HCT116 (cell line): Measurements from ENCODE around the gene SNCAIP. TPM values are rescaled to one million over a fixed set of nuclear protein-coding genes. Genes with fewer than 3 reads are reported as not detected.

Experiments used
- ATAC-seq: fragments of 200-7000 bp; cut with Tn5 transposase; 2 replicates; pipeline ENCODE4 v1.9.1; 2020; ENCODE audit warnings: mild to moderate bottlenecking, moderate library complexity
- BruUV-seq: library from RNA; stranded (reverse); fragments of 400-500 nt; replicated peaks from 2 replicates; lab custom pipeline; 2021; lab: Mats Ljungman, UMichigan
- CTCF ChIA-PET: fragments of 300-600 bp; sonication (Branson Sonifier 250); formaldehyde crosslinking; loops from one replicate; lab custom pipeline; 2021; ENCODE audit warnings: antibody characterized with exemption; lab: Charles Lee
- POLR2A ChIA-PET: fragments of 300-600, 350-600 bp; sonication (Branson Sonifier 250); formaldehyde crosslinking; loops from one replicate; lab custom pipeline; 2021; ENCODE audit warnings: antibody characterized with exemption; lab: Charles Lee
- RAD21 ChIA-PET, 2 experiments: fragments of 300-600 bp; sonication (Branson Sonifier 250); formaldehyde crosslinking; loops; one replicate each; lab custom pipeline; 2023; ENCODE audit warnings: low total read pairs in 2 of 2; ENCODE audit not compliant: uncharacterized antibody in 2 of 2, unreplicated experiment in 2 of 2, low non-redundant PET in 1 of 2; lab: Charles Lee
- DNase-seq: peaks from one replicate; pipeline ENCODE4 v3.0.0-alpha.2; 2010; ENCODE audit warnings: low read depth, low spot score
- H2AFZ ChIP-seq: fragments of 200-600 bp; shearing (Covaris generic), sonication (generic); 2 replicates; pipeline ENCODE4 v1.6.1; 2017; ENCODE audit warnings: low read depth, mixed run types, mixed read lengths, antibody characterized with exemption, low read length; ENCODE audit not compliant: poor library complexity, severe bottlenecking
- H3K27ac ChIP-seq: 2 replicates; pipeline ENCODE4 v1.5.1; 2012; ENCODE audit warnings: low read depth, low read length
- H3K27me3 ChIP-seq: fragments of 200-600 bp; sonication (generic); 2 replicates; pipeline ENCODE4 v1.6.1; 2016; ENCODE audit warnings: mixed run types, low read length, mixed read lengths; ENCODE audit not compliant: insufficient read depth
- H3K36me3 ChIP-seq, 2 experiments: fragments of 200-500 bp in 1 of 2; fragments of 200-600 bp in 1 of 2; sonication (Bioruptor generic) in 1 of 2; sonication (generic) in 1 of 2; 2 replicates each; pipeline versions ENCODE4 v1.5.1 to v1.6.1; 2014 to 2016; ENCODE audit warnings: low read length in 2 of 2, inconsistent platforms in 1 of 2, mixed read lengths in 1 of 2, mixed run types in 1 of 2; ENCODE audit not compliant: insufficient read depth in 2 of 2, control insufficient read depth in 1 of 2
- H3K4me1 ChIP-seq, 2 experiments: fragments of 200-600 bp in 1 of 2; sonication (generic) in 1 of 2; 2 replicates each; pipeline versions ENCODE4 v1.5.1 to v1.6.1; 2012 to 2017; ENCODE audit warnings: low read length in 2 of 2, inconsistent platforms in 1 of 2, mild to moderate bottlenecking in 1 of 2, mixed read lengths in 1 of 2, mixed run types in 1 of 2, moderate library complexity in 1 of 2; ENCODE audit not compliant: insufficient read depth in 2 of 2, control insufficient read depth in 1 of 2
- H3K4me2 ChIP-seq: fragments of 200-600 bp; sonication (generic); 2 replicates; pipeline ENCODE4 v1.6.1; 2017; ENCODE audit warnings: mixed run types, low read length, mixed read lengths
- H3K4me3 ChIP-seq, 2 experiments: fragments of 200-600 bp in 1 of 2; sonication (generic) in 1 of 2; replicated peaks in 1 of 2; 2 replicates each; pipeline ENCODE4 v1.5.1; 2011 to 2016; ENCODE audit warnings: low read length in 2 of 2, control low read depth in 1 of 2, low read depth in 1 of 2, mild to moderate bottlenecking in 1 of 2, mixed read lengths in 1 of 2, mixed run types in 1 of 2
- H3K79me2 ChIP-seq: fragments of 200-600 bp; sonication (generic); 2 replicates; pipeline ENCODE4 v1.6.1; 2017; ENCODE audit warnings: mild to moderate bottlenecking, mixed run types, low read length, moderate library complexity, mixed read lengths; ENCODE audit not compliant: insufficient read depth
- H3K9ac ChIP-seq: fragments of 200-600 bp; sonication (generic); 2 replicates; pipeline ENCODE4 v1.6.1; 2016; ENCODE audit warnings: low read length, mixed read lengths
- H3K9me2 ChIP-seq: fragments of 200-600 bp; sonication (generic), shearing (Covaris generic); 2 replicates; pipeline ENCODE4 v1.6.1; 2017; ENCODE audit warnings: mixed run types, mild to moderate bottlenecking, moderate library complexity; ENCODE audit not compliant: insufficient read depth
- H3K9me3 ChIP-seq, 2 experiments: fragments of 200-500 bp in 1 of 2; fragments of 200-600 bp in 1 of 2; sonication (Bioruptor generic) in 1 of 2; sonication (generic) in 1 of 2; 2 replicates each; pipeline ENCODE4 v1.6.1; 2014 to 2017; ENCODE audit warnings: low read length in 2 of 2, mixed read lengths in 2 of 2, inconsistent platforms in 1 of 2, low read depth in 1 of 2, mild to moderate bottlenecking in 1 of 2, mixed run types in 1 of 2, moderate library complexity in 1 of 2; ENCODE audit not compliant: control insufficient read depth in 1 of 2, insufficient read depth in 1 of 2
- H4K20me1 ChIP-seq: fragments of 200-600 bp; sonication (generic), shearing (Covaris generic); 2 replicates; pipeline ENCODE4 v1.6.1; 2017; ENCODE audit warnings: mixed run types, mild to moderate bottlenecking, moderate library complexity; ENCODE audit not compliant: insufficient read depth
- CBX3 ChIP-seq: IDR thresholded peaks from 2 replicates; pipeline ENCODE4 v1.6.1; 2012; ENCODE audit warnings: low read depth
- CEBPB ChIP-seq: IDR thresholded peaks from 2 replicates; pipeline ENCODE4 v1.6.1; 2012; ENCODE audit warnings: low read depth
- CTCF ChIP-seq, 3 experiments: fragments of 200-600 bp in 1 of 3; sonication (generic) in 1 of 3; IDR thresholded peaks in 2 of 3; conservative IDR thresholded peaks in 1 of 3; 2 replicates each; pipeline ENCODE4 v1.5.1; 2012 to 2017; ENCODE audit warnings: low read depth in 2 of 3, low read length in 2 of 3, antibody characterized with exemption in 1 of 3, borderline replicate concordance in 1 of 3, control low read depth in 1 of 3, mild to moderate bottlenecking in 1 of 3, mixed read lengths in 1 of 3, mixed run types in 1 of 3, moderate library complexity in 1 of 3; ENCODE audit not compliant: insufficient read depth in 1 of 3
- FOSL1 ChIP-seq: IDR thresholded peaks from 2 replicates; pipeline ENCODE4 v1.6.1; 2012; ENCODE audit warnings: low read depth
- JUND ChIP-seq: IDR thresholded peaks from 2 replicates; pipeline ENCODE4 v1.6.1; 2012
- POLR2AphosphoS5 ChIP-seq: IDR thresholded peaks from 2 replicates; pipeline ENCODE4 v1.6.1; 2011; ENCODE audit warnings: mild to moderate bottlenecking, low read depth, low read length, moderate library complexity
- RAD21 ChIP-seq: IDR thresholded peaks from 2 replicates; pipeline ENCODE4 v1.6.1; 2012; ENCODE audit warnings: low read depth, mild to moderate bottlenecking
- REST ChIP-seq: IDR thresholded peaks from 2 replicates; pipeline ENCODE4 v1.6.1; 2012; ENCODE audit warnings: low read depth
- SIN3A ChIP-seq: IDR thresholded peaks from 2 replicates; pipeline ENCODE4 v1.6.1; 2012; ENCODE audit warnings: low read depth
- SP1 ChIP-seq: IDR thresholded peaks from 2 replicates; pipeline ENCODE4 v1.6.1; 2012; ENCODE audit warnings: low read depth
- SRF ChIP-seq: IDR thresholded peaks from 2 replicates; pipeline ENCODE4 v1.6.1; 2012; ENCODE audit warnings: low read depth
- YY1 ChIP-seq: IDR thresholded peaks from 2 replicates; pipeline ENCODE4 v1.6.1; 2011; ENCODE audit warnings: low read length, low read depth, moderate library complexity, mild to moderate bottlenecking; ENCODE audit not compliant: insufficient replicate concordance; ENCODE audit errors: extremely low read depth
- ZFX ChIP-seq: fragments of 450-650 bp; IDR thresholded peaks from 2 replicates; pipeline ENCODE4 v1.6.1; 2017
- intact Hi-C: fragments of 100-400 bp; cut with micrococcal nuclease; formaldehyde crosslinking; loops from 2 replicates; pipeline ENCODE4 v1.10.0; 2022
- total RNA-seq: library from RNA; stranded (reverse); gene quantifications from one replicate; pipeline ENCODE4 v1.2.1, GENCODE V29; 2021; ENCODE audit not compliant: unreplicated experiment
- TF ChIP-seq, protein P1 (sequence below): IDR thresholded peaks from 2 replicates; pipeline ENCODE4 v1.6.1; 2012

Gene SNCAIP
- total RNA-seq, 1 experiment from 2014 or later: not detected

GRCh38 chr5:122394284-122394930 is 82.4 kb downstream of the SNCAIP start:
- ChIA-PET CTCF (no interaction called here), RAD21 (no interaction called here), POLR2A (no interaction called here)
- Histone ChIP-seq H3K9ac (no peak overlapping the region), H3K9me3 (no peaks in the 10 kb centered on the region), H3K9me2 (no peaks in the 10 kb centered on the region), H3K4me2 (no peak overlapping the region), H2AFZ (no peak overlapping the region), H3K79me2 (no peaks in the 10 kb centered on the region), H3K36me3 (no peaks in the 10 kb centered on the region), H4K20me1 (no peaks in the 10 kb centered on the region), H3K4me3 (no peak overlapping the region), H3K27me3 (peaks cover 3% of the 10 kb centered on the region; the same call in 1 of the 2 replicates), H3K4me1 (no peaks in the 10 kb centered on the region), H3K27ac (no peak overlapping the region)
- BruUV-seq: no TSS peak
- TF ChIP-seq JUND: no peak
- TF ChIP-seq ZFX: no peak
- TF ChIP-seq CBX3: no peak
- no peak for TF ChIP-seq YY1
- TF ChIP-seq SIN3A: no peak
- TF ChIP-seq RAD21: no peak
- intact Hi-C loops: no loop called here
- no peak for ATAC-seq
- DNase-seq: no peak

GRCh38 chr5:122398016-122398415 is 86.0 kb downstream of the SNCAIP start:
- Histone ChIP-seq H4K20me1 (no peaks in the 10 kb centered on the region), H3K4me1 (no peaks in the 10 kb centered on the region), H3K27me3 (0 out of 2 replicates have a peak, but pooled peaks cover 3% of the 10 kb centered on the region), H3K9me2 (no peaks in the 10 kb centered on the region), H3K9ac (no peak overlapping the region), H2AFZ (no peak overlapping the region), H3K4me3 (no peak overlapping the region), H3K79me2 (no peaks in the 10 kb centered on the region), H3K27ac (no peak overlapping the region), H3K36me3 (no peaks in the 10 kb centered on the region), H3K4me2 (no peak overlapping the region), H3K9me3 (no peaks in the 10 kb centered on the region)
- no peak for ATAC-seq
- no peak for DNase-seq
- RAD21 ChIA-PET: no interaction called here
- POLR2A ChIA-PET: no interaction called here
- CTCF ChIA-PET: no interaction called here
- intact Hi-C loops: no loop called here
- no TSS peak for BruUV-seq
- TF ChIP-seq POLR2AphosphoS5 (no peak), ZFX (no peak), FOSL1 (no peak), SP1 (no peak), JUND (no peak), CEBPB (no peak), SIN3A (no peak), CTCF (IDR thresholded peaks at IDR 0.05 in 2 of 3, conservative IDR thresholded peaks at IDR 0.05 in 1 of 3; ENCODE audit: borderline replicate concordance in 1 of 3, insufficient read depth in 1 of 3, low read depth in 2 of 3, low read length in 2 of 3) (no peak), REST (no peak), RAD21 (no peak), SRF (no peak), YY1 (no peak)
- TF ChIP-seq, protein P1, sequence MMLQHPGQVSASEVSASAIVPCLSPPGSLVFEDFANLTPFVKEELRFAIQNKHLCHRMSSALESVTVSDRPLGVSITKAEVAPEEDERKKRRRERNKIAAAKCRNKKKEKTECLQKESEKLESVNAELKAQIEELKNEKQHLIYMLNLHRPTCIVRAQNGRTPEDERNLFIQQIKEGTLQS: no peak
